22Rv1 (cell line): Measurements from ENCODE around the gene PRRG2.

Source experiments
- ZFX ChIP-seq: fragments of 450-650 bp; IDR thresholded peaks from 2 replicates; pipeline ENCODE4 v1.6.1; 2017; ENCODE audit warnings: antibody characterized with exemption, borderline replicate concordance
- TF ChIP-seq, protein P1 (sequence below): fragments of 450-650 bp; IDR thresholded peaks from 2 replicates; pipeline ENCODE4 v1.5.1; 2017; ENCODE audit warnings: mild to moderate bottlenecking

DNA sequence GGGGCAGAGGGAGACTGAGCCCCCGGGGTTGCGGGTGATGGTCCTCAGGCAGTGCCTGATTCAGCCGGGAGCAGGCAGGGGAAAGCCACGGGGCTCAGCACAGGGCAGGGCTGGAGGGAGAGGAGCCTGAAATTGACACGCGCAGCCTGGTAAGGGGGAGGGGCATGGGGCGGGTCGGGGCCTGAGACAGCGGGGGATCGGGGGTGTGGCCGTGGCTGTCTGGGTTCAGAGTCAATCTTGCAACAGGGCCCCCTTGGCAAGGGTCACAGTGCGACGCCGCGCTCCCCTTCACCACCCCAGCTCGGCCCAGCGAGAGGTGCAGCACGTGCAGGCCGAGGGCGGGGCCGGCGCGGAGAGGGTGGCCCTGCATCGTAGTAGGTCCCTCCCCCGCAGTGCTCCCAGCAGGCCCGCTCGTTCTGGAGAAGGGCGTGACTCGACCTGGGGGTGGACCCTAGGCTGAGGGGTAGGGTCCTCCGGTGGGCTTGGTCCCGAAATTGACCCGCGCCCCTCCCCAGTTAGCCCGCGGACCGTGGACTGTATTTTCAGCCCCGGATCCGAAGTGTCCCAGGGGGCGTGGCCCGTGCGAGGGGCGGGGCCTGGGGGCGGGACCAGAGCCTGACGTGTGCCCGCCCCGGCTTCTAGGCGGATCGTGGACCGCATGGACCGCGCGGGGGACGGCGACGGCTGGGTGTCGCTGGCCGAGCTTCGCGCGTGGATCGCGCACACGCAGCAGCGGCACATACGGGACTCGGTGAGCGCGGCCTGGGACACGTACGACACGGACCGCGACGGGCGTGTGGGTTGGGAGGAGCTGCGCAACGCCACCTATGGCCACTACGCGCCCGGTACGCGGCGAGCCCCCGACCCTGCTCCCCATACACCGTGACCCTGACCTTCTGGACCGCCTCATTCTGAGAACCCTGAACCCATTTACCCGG is 47.3 kb upstream of the PRRG2 start:
- TF ChIP-seq, protein P1, sequence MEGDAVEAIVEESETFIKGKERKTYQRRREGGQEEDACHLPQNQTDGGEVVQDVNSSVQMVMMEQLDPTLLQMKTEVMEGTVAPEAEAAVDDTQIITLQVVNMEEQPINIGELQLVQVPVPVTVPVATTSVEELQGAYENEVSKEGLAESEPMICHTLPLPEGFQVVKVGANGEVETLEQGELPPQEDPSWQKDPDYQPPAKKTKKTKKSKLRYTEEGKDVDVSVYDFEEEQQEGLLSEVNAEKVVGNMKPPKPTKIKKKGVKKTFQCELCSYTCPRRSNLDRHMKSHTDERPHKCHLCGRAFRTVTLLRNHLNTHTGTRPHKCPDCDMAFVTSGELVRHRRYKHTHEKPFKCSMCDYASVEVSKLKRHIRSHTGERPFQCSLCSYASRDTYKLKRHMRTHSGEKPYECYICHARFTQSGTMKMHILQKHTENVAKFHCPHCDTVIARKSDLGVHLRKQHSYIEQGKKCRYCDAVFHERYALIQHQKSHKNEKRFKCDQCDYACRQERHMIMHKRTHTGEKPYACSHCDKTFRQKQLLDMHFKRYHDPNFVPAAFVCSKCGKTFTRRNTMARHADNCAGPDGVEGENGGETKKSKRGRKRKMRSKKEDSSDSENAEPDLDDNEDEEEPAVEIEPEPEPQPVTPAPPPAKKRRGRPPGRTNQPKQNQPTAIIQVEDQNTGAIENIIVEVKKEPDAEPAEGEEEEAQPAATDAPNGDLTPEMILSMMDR: peak; percentile 48
- TF ChIP-seq ZFX: no peak
